Measurements from ENCODE around the gene PIGS. TPM values are rescaled to one million over a fixed set of nuclear protein-coding genes. Genes with fewer than 3 reads are reported as not detected.

PIGS gene
- total RNA-seq, 6 experiments from 2014 or later = 69.5 to 94.7 (median 78.0) TPM

DNA sequence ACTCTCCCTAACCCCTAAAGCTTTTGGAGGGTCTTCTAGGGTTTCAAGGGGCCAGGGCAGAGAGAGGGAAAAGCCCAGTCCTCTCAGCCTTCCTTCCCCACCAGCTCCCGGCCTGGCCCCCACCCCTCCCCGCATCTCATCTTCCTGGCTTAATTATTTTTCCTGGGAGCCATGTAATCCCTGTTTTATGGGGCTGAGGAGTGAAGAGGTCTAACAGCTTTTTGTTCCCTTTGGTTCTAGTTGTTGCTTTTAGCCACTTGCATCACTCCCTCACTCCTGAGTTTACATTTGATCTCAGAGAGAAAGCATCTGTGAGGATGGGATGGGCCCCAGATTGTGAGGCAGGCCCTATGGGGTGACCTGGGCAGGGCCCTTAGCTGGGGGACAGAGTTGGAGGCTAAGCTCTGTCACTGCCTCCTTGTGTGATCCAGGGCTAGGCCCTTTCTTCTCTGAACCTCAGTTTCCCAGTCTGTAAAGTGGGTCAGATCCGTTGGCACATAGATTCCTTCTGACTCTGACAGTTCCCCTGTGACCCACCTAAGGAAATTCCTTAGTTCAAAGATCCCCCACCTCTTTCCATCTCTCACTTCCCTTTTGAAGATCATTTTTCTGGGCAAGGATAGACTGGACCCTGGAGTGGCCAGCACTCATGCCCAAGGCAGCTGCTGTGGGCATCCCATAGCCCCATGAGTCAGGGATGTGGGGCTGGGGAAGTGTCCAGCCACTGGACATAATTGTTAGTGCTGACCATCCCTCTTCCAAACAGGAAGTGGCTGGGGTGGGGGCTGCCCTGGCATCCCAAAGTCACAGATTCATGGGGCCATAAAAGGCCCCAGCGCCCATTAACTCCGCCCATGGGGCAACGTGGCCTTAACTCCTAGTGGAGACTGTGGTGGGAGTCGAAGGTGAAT lies 39.0 kb downstream of the PIGS start:
- TF ChIP-seq, protein P1, sequence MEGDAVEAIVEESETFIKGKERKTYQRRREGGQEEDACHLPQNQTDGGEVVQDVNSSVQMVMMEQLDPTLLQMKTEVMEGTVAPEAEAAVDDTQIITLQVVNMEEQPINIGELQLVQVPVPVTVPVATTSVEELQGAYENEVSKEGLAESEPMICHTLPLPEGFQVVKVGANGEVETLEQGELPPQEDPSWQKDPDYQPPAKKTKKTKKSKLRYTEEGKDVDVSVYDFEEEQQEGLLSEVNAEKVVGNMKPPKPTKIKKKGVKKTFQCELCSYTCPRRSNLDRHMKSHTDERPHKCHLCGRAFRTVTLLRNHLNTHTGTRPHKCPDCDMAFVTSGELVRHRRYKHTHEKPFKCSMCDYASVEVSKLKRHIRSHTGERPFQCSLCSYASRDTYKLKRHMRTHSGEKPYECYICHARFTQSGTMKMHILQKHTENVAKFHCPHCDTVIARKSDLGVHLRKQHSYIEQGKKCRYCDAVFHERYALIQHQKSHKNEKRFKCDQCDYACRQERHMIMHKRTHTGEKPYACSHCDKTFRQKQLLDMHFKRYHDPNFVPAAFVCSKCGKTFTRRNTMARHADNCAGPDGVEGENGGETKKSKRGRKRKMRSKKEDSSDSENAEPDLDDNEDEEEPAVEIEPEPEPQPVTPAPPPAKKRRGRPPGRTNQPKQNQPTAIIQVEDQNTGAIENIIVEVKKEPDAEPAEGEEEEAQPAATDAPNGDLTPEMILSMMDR (IDR thresholded peaks at IDR 0.05) = no peak
- no peak for DNase-seq
- H3K36me3 Mint-ChIP-seq (ENCODE audit: low read depth) = no peaks in the 10 kb centered on the region
- H3K9me3 Mint-ChIP-seq = no peaks in the 10 kb centered on the region
- peaks cover 48% of the 10 kb centered on the region for H3K4me1 Mint-ChIP-seq (ENCODE audit: low read depth)
- H3K27me3 Mint-ChIP-seq (ENCODE audit: insufficient read depth) = peaks cover 11% of the 10 kb centered on the region
- H3K4me3 Mint-ChIP-seq = no peak overlapping the region
- H3K27ac Mint-ChIP-seq = peak overlapping the region; percentile 33; the same call in 1 of the 2 replicates

DNA sequence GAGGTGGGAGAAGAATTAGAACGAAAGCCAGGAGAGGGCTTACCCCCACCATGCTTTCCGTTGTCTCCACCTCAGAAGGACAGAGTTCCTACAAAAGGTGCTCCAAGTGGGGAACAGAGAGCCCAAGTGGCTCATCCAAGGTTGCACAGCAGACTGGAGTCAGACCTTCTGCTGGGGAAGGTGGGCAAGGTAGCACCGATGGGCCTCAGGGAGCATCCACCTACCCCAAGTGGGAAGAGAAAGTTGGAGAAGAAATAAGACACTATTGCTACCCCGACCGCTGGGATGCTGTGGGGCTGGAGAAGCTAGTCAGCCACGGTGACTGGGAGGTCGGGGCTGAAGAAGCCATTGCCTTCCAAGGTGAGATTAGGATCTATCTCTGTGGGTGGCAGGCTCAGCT lies 40.4 kb downstream of the PIGS start:
- DNase-seq = no peak
- H3K36me3 Mint-ChIP-seq (ENCODE audit: low read depth) = no peaks in the 10 kb centered on the region
- no peak overlapping the region for H3K27ac Mint-ChIP-seq
- peaks cover 9% of the 10 kb centered on the region for H3K27me3 Mint-ChIP-seq (ENCODE audit: insufficient read depth)
- TF ChIP-seq, protein P1 (IDR thresholded peaks at IDR 0.05) = no peak
- H3K4me1 Mint-ChIP-seq (ENCODE audit: low read depth) = peaks cover 57% of the 10 kb centered on the region
- no peaks in the 10 kb centered on the region for H3K9me3 Mint-ChIP-seq
- H3K4me3 Mint-ChIP-seq = no peak overlapping the region

DNA sequence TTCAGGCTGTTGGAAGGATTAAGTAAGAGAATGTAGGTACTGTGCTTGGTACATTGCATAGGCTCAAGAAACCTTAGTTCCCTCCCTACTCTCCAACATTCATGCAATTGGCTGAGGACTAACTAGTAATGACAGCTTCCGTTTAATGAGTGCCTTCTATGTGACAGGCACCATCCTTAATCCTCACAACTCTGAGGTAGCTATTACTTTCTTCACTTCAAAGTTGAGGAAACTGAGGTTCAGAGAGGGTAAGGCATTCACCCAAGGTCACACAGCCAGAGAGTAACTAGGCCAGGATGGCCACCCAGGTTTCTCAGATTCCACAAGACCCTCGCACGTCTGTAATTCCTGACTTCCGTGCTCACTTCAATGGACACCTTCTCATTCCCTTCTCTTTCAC lies 41.1 kb downstream of the PIGS start:
- H3K9me3 Mint-ChIP-seq = no peaks in the 10 kb centered on the region
- no peak overlapping the region for H3K4me3 Mint-ChIP-seq
- H3K27me3 Mint-ChIP-seq (ENCODE audit: insufficient read depth) = peaks cover 9% of the 10 kb centered on the region
- no peaks in the 10 kb centered on the region for H3K36me3 Mint-ChIP-seq (ENCODE audit: low read depth)
- no peak overlapping the region for H3K27ac Mint-ChIP-seq
- TF ChIP-seq, protein P1 (IDR thresholded peaks at IDR 0.05) = no peak
- DNase-seq = no peak
- H3K4me1 Mint-ChIP-seq (ENCODE audit: low read depth) = peaks cover 64% of the 10 kb centered on the region

DNA sequence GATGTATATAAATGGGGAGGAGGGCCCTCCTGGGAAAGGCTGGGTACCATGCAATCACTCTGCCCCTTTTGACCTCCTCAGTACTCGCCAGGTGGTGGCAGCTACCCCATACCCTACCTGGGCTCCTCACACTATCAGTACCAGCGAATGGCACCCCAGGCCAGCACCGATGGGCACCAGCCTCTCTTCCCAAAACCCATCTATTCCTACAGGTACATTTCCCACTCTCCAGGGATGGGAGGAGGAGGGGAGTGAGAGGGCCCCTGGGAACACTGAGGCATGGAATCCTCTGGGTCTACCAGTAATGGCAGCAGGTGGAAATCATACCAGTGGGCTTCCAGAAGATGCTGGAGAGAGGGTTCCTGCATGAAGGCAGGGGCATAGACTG lies 42.3 kb downstream of the PIGS start:
- TF ChIP-seq, protein P1 (IDR thresholded peaks at IDR 0.05) = no peak
- no peaks in the 10 kb centered on the region for H3K9me3 Mint-ChIP-seq
- H3K27me3 Mint-ChIP-seq (ENCODE audit: insufficient read depth) = peaks cover 5% of the 10 kb centered on the region
- peaks cover 72% of the 10 kb centered on the region for H3K4me1 Mint-ChIP-seq (ENCODE audit: low read depth)
- DNase-seq = no peak
- H3K27ac Mint-ChIP-seq = no peak overlapping the region
- H3K36me3 Mint-ChIP-seq (ENCODE audit: low read depth) = no peaks in the 10 kb centered on the region
- no peak overlapping the region for H3K4me3 Mint-ChIP-seq

DNA sequence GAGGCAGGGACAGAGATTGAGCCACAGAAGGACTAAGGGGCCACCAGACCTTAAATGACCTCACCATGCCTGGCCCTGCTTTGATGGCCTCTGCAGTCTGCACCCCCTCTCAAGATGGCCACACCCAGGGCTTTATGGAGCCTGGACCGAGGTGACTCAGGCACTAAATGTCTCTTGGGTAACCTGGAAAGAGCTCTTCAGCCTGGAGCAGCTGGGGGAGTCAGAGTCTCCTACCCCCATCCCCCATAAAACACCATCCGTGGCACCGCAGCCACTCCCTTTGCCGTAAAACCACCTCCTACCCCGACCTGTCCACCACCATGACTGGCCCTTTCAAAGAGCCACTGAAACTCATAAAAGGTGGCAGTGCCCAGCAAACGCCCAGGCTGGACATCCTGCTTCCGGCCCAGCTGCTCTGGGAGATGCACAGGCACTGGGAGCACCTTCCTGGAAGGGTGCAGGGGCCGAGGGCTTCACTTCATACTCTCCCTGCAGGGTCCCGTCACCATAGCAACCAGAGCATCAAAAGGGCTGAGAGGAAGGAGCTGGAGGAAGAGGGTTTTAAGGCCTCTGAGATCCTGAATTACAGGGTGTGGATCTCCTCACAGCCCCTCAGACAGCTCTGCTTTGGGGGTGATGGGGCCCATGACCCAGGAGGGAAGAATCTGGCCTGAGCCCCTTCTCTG lies 42.9 kb downstream of the PIGS start:
- no peaks in the 10 kb centered on the region for H3K9me3 Mint-ChIP-seq

More for the DNA sequence above, 42.9 kb downstream of the PIGS start:
- TF ChIP-seq, protein P1 (IDR thresholded peaks at IDR 0.05) = no peak
- no peak overlapping the region for H3K4me3 Mint-ChIP-seq
- H3K27ac Mint-ChIP-seq = no peak overlapping the region
- no peaks in the 10 kb centered on the region for H3K36me3 Mint-ChIP-seq (ENCODE audit: low read depth)
- no peak for DNase-seq
- H3K27me3 Mint-ChIP-seq (ENCODE audit: insufficient read depth) = peaks cover 8% of the 10 kb centered on the region
- H3K4me1 Mint-ChIP-seq (ENCODE audit: low read depth) = peaks cover 69% of the 10 kb centered on the region

Data from HFFc6 (cell line).